Activated B cell treated with CpG ODN at 0.5 μM for 24 hours (primary cell): Measurements from ENCODE around the gene ANXA10. TPM values are rescaled to one million over a fixed set of nuclear protein-coding genes. Genes with fewer than 3 reads are reported as not detected.

Experiments used
- ATAC-seq: fragments of 200-7000 bp; cut with Tn5 transposase; one replicate; pipeline ENCODE4 v1.10.0; 2021; ENCODE audit warnings: low read depth, mild to moderate bottlenecking, moderate library complexity
- CTCF ChIA-PET: fragments of 350-600 bp; sonication (Branson Sonifier 250); formaldehyde crosslinking; loops from one replicate; lab custom pipeline; 2021; ENCODE audit warnings: antibody characterized with exemption; lab: Charles Lee
- POLR2A ChIA-PET: fragments of 350-600 bp; sonication (Branson Sonifier 250); formaldehyde crosslinking; loops from one replicate; lab custom pipeline; 2021; ENCODE audit warnings: antibody characterized with exemption; lab: Charles Lee
- DNase-seq: peaks from one replicate; pipeline ENCODE4 v3.0.0; 2022
- H3K27ac Mint-ChIP-seq: one replicate; pipeline ENCODE4 v1.8.0; 2020; ENCODE audit warnings: mixed read lengths
- H3K27me3 Mint-ChIP-seq: one replicate; pipeline ENCODE4 v1.8.0; 2021; ENCODE audit warnings: mixed read lengths
- H3K36me3 Mint-ChIP-seq: one replicate; pipeline ENCODE4 v1.8.0; 2021; ENCODE audit warnings: low read depth, mixed read lengths
- H3K4me1 Mint-ChIP-seq: one replicate; pipeline ENCODE4 v1.8.0; 2021; ENCODE audit warnings: mixed read lengths
- H3K4me3 Mint-ChIP-seq: one replicate; pipeline ENCODE4 v1.8.0; 2020; ENCODE audit warnings: mild to moderate bottlenecking, mixed read lengths
- H3K9me3 Mint-ChIP-seq: one replicate; pipeline ENCODE4 v1.8.0; 2020; ENCODE audit warnings: mixed read lengths
- intact Hi-C: fragments of 100-400 bp; cut with micrococcal nuclease; formaldehyde crosslinking; loops from one replicate; pipeline ENCODE4 v1.15.1; 2024
- total RNA-seq: library from RNA; stranded (reverse); gene quantifications from 2 replicates; pipeline ENCODE4 v1.2.3, GENCODE V29; 2022
- TF ChIP-seq, protein P1 (sequence below): fragments of 200-600 bp; IDR thresholded peaks from one replicate; pipeline ENCODE4 v1.8.0; 2022; ENCODE audit warnings: antibody characterized with exemption, mild to moderate bottlenecking

ANXA10 gene
- total RNA-seq, 1 donor from 2014 or later, result not detected

DNA sequence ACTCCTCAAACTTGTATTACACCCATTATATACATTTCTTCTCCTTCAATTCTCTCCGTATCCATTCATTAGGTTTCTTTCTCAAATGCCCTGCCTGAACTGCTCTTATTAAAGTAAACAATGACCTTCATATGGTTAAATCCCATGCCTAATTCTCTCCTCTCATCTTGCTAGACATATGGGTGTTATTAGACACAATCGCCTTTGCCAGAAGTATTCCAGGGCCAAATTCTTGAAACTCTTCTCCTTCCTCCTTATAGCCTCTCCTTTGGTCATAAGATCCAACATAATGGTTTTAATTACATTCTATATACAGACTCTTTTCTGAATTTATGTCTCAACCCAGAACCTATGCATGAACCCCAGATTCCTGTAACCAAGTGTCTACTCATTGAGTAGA is 4.8 kb downstream of the ANXA10 start:
- Mint-ChIP-seq H3K27me3 (no peaks in the 10 kb centered on the region), H3K4me3 (no peak overlapping the region), H3K27ac (no peak overlapping the region), H3K36me3 (no peaks in the 10 kb centered on the region), H3K9me3 (peaks cover 2% of the 10 kb centered on the region), H3K4me1 (no peaks in the 10 kb centered on the region)
- ChIA-PET POLR2A (no interaction called here), CTCF (no interaction called here)
- intact Hi-C loops, result no loop called here
- DNase-seq (no peak), ATAC-seq (no peak)
- TF ChIP-seq, protein P1, sequence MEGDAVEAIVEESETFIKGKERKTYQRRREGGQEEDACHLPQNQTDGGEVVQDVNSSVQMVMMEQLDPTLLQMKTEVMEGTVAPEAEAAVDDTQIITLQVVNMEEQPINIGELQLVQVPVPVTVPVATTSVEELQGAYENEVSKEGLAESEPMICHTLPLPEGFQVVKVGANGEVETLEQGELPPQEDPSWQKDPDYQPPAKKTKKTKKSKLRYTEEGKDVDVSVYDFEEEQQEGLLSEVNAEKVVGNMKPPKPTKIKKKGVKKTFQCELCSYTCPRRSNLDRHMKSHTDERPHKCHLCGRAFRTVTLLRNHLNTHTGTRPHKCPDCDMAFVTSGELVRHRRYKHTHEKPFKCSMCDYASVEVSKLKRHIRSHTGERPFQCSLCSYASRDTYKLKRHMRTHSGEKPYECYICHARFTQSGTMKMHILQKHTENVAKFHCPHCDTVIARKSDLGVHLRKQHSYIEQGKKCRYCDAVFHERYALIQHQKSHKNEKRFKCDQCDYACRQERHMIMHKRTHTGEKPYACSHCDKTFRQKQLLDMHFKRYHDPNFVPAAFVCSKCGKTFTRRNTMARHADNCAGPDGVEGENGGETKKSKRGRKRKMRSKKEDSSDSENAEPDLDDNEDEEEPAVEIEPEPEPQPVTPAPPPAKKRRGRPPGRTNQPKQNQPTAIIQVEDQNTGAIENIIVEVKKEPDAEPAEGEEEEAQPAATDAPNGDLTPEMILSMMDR, result no peak

DNA sequence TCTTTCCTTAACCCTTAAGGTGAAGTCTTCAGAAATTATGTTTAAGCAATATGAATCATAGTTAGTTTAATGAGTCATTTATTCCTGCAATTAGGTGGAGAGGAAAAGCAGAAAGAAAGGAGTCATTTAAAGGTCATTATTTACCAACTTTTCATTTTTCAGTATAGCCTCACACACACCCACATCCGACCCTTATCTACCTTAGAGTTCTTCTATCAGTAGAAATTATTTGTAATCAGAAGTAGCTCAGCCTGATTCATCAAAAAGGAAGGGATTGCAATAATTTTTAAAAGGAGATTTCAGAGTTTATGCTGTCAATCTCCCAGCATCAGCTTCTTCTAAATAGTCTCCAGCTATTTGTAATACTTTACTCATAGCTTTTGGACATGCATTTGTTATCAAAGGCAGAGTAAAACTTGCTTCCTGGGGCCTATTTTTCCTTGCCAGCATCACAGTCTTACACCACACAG is 5.9 kb downstream of the ANXA10 start:
- ChIA-PET CTCF (interaction anchor here (0.6 kb wide), 1 partner anchor 55 kb away, joined by 3 read pairs; no protein-coding TSS in a partner anchor), POLR2A (no interaction called here)
- H3K27me3 Mint-ChIP-seq, result no peaks in the 10 kb centered on the region
- no peak overlapping the region for H3K27ac Mint-ChIP-seq
- ATAC-seq (no peak), DNase-seq (no peak)
- intact Hi-C loops, result no loop called here
- H3K36me3 Mint-ChIP-seq, result no peaks in the 10 kb centered on the region
- H3K9me3 Mint-ChIP-seq, result peaks cover 2% of the 10 kb centered on the region
- no peak overlapping the region for H3K4me3 Mint-ChIP-seq
- no peaks in the 10 kb centered on the region for H3K4me1 Mint-ChIP-seq
- TF ChIP-seq, protein P1, result no peak

- DNase-seq, result no peak
- Mint-ChIP-seq H3K4me3 (no peak overlapping the region), H3K27me3 (no peaks in the 10 kb centered on the region), H3K4me1 (no peaks in the 10 kb centered on the region), H3K36me3 (no peaks in the 10 kb centered on the region), H3K9me3 (peaks cover 2% of the 10 kb centered on the region), H3K27ac (no peak overlapping the region)
- no peak for ATAC-seq
- intact Hi-C loops, result no loop called here
- ChIA-PET POLR2A (no interaction called here), CTCF (no interaction called here)
- TF ChIP-seq, protein P1, result no peak
These were observed 6.9 kb downstream of the ANXA10 start for GRCh38 chr4:168099195-168099594.

DNA sequence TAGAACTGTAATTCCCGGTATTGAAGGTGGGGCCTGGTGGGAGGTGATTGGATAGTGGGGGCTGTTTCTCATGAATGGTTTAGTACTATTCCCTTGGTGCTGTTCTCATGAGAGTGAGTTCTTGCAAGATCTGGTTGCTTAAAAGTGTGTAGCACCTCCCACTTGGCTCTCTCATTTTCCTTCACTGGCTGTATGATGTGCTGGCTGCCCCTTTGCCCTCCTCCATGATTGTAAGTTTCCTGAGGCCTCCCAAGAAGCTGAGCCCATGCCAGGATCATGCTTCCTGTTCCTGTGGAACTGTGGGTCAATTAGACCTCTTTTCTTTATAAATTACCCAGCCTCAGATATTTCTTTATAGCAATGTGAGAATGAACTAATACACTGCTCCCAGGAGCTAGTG is 8.7 kb downstream of the ANXA10 start:
- TF ChIP-seq, protein P1, result no peak
- CTCF ChIA-PET, result no interaction called here
- Mint-ChIP-seq H3K4me1 (no peaks in the 10 kb centered on the region), H3K27me3 (no peaks in the 10 kb centered on the region), H3K4me3 (no peak overlapping the region), H3K9me3 (peaks cover 2% of the 10 kb centered on the region), H3K27ac (no peak overlapping the region), H3K36me3 (no peaks in the 10 kb centered on the region)
- no peak for DNase-seq
- no peak for ATAC-seq
- intact Hi-C loops, result no loop called here
- POLR2A ChIA-PET, result no interaction called here

DNA sequence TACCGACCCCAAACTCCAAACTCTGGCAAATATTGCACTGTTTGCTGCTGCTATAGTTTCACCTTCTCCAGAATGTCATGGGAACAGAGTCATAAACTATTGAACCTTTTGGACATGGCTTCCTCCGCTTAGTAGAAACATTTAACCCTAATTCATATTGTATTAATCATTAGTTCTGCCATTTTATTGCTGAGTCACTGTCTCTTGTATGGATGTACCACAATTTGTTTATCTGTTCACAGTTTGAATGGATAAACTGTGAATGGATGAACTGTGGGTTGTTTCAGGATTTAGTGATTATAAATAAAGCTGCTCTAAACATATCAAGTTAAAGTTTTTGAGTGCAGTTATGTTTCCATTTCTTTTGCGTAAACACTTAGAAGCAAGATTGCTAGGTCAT is 10.1 kb downstream of the ANXA10 start:
- Mint-ChIP-seq H3K27ac (no peak overlapping the region), H3K9me3 (peaks cover 2% of the 10 kb centered on the region)
- POLR2A ChIA-PET, result no interaction called here

More for the DNA sequence above, 10.1 kb downstream of the ANXA10 start:
- ATAC-seq, result no peak
- no peak overlapping the region for H3K4me3 Mint-ChIP-seq
- TF ChIP-seq, protein P1, result no peak
- intact Hi-C loops, result no loop called here
- H3K4me1 Mint-ChIP-seq, result no peaks in the 10 kb centered on the region
- CTCF ChIA-PET, result no interaction called here
- no peaks in the 10 kb centered on the region for H3K27me3 Mint-ChIP-seq
- H3K36me3 Mint-ChIP-seq, result no peaks in the 10 kb centered on the region
- no peak for DNase-seq
